Kidney capillary endothelial cell (primary cell): ENCODE data around the gene TMEM61.
"Not testable (repeated sequence)": the region's sequence is repeated elsewhere in the genome, so short reads cannot be mapped to it uniquely, and the experiment has no call there.

Experiments used
- DNase-seq: peaks from one replicate; pipeline ENCODE4 v3.0.0-alpha.2; 2018; ENCODE audit warnings: low spot score

TMEM61 gene

GRCh38 chr1:55002686-55003085, 22.3 kb downstream of the TMEM61 start:
- DNase-seq: no peak

- DNase-seq: no peak
These were observed 25.1 kb downstream of the TMEM61 start for GRCh38 chr1:55005351-55006140.

- DNase-seq: no peak
These were observed 26.5 kb downstream of the TMEM61 start for GRCh38 chr1:55006931-55007330.

GRCh38 chr1:55007625-55008024, 27.2 kb downstream of the TMEM61 start:
- DNase-seq: no peak

- no peak for DNase-seq
These were observed 29.9 kb downstream of the TMEM61 start for GRCh38 chr1:55010194-55010886.

- no peak for DNase-seq
These were observed 30.4 kb downstream of the TMEM61 start for GRCh38 chr1:55010887-55011217.

GRCh38 chr1:55012661-55013060, 32.2 kb downstream of the TMEM61 start:
- DNase-seq: no peak

GRCh38 chr1:55015123-55015522, 34.7 kb downstream of the TMEM61 start:
- DNase-seq: no peak

GRCh38 chr1:55015731-55016620, 35.5 kb downstream of the TMEM61 start:
- DNase-seq: no peak

- no peak for DNase-seq
These were observed 38.0 kb downstream of the TMEM61 start for GRCh38 chr1:55018395-55018794.

GRCh38 chr1:55021942-55022546, 41.6 kb downstream of the TMEM61 start:
- DNase-seq: peak; percentile 72

GRCh38 chr1:55024163-55024562, 43.7 kb downstream of the TMEM61 start:
- DNase-seq: not testable (repeated sequence)

GRCh38 chr1:55026682-55027081, 46.3 kb downstream of the TMEM61 start:
- not testable (repeated sequence) for DNase-seq

- DNase-seq: not testable (repeated sequence)
These were observed 50.7 kb downstream of the TMEM61 start for GRCh38 chr1:55031098-55031497.

GRCh38 chr1:55033265-55033614, 52.8 kb downstream of the TMEM61 start:
- no peak for DNase-seq

GRCh38 chr1:55034476-55035133, 54.2 kb downstream of the TMEM61 start:
- DNase-seq: no peak

GRCh38 chr1:55035904-55036303, 55.5 kb downstream of the TMEM61 start:
- DNase-seq: no peak

- no peak for DNase-seq
These were observed 57.5 kb downstream of the TMEM61 start for GRCh38 chr1:55037733-55038551.

GRCh38 chr1:55038552-55038838, 58.1 kb downstream of the TMEM61 start:
- no peak for DNase-seq

GRCh38 chr1:55038974-55039341, 58.5 kb downstream of the TMEM61 start:
- DNase-seq: no peak
